ENCODE measurements around the gene FAT3.

The FAT3 gene

DNA sequence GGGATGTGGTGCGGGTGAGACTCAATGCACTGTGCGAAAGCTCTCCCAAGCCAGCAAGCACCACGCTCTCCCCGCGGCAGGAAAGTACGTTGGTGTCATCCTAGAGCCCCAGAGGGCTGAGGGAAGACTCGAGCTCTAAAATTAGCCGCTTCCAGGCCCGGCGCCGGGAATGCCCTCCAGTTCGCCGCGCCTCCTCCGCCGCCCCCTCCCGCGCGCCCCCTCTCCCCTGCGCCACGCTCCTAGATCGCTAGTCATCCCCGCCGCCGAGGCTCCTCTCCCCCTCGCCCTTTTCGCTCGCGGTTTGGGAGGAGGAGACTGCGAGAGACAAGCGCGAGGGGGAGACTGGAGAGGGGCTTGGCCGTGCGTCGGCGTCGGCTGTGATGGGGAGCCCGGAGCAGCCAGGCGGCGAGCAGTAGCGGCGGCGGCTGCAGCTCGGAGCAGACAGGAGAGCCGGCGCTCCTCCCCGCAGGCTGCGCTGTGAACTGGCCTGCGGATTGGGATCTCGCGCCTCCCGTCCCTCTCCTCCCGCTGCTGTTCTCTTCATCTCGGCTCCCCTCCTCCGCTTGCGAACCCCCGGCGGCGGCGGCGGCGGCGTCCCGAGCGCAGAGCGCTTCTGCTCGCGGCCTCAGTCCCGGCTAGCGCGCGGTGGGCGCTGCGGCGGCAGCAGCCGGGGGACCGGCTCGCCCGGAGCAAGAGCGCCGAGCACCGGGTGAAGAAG lies at the start of gene FAT3 (continued):
- TF ChIP-seq ZNF416 (tag by site-specific recombination; IDR thresholded peaks at IDR 0.05) (no peak), HOXA7 (CRISPR knock-in tag; IDR thresholded peaks at IDR 0.05; ENCODE audit: borderline replicate concordance) (no peak), YY2 (tag by site-specific recombination; IDR thresholded peaks at IDR 0.05) (no peak), ZNF292 (tag by site-specific recombination; IDR thresholded peaks at IDR 0.05; ENCODE audit: borderline replicate concordance, low read depth) (no peak), ZNF221 (tag by site-specific recombination; IDR thresholded peaks at IDR 0.05; ENCODE audit: borderline replicate concordance) (no peak), ZNF654 (tag by site-specific recombination; IDR thresholded peaks at IDR 0.05; ENCODE audit: low read depth) (no peak), OVOL3 (tag by site-specific recombination; IDR thresholded peaks at IDR 0.05) (no peak), ZNF707 (tag by site-specific recombination; IDR thresholded peaks at IDR 0.05) (no peak), ZFP69B (tag by site-specific recombination; IDR thresholded peaks at IDR 0.05) (no peak), ZNF571 (tag by site-specific recombination; IDR thresholded peaks at IDR 0.05) (no peak), TCF7L2 (IDR thresholded peaks at IDR 0.05; ENCODE audit: borderline replicate concordance, low read depth, low read length) (no peak), ZNF211 (tag by site-specific recombination; IDR thresholded peaks at IDR 0.05; ENCODE audit: low read depth) (no peak), MYNN (tag by site-specific recombination; IDR thresholded peaks at IDR 0.05; ENCODE audit: borderline replicate concordance) (no peak), ZNF169 (tag by site-specific recombination; IDR thresholded peaks at IDR 0.05) (no peak), GLI4 (tag by site-specific recombination; IDR thresholded peaks at IDR 0.05) (no peak), ZNF623 (tag by site-specific recombination; IDR thresholded peaks at IDR 0.05) (no peak), ZNF549 (tag by site-specific recombination; IDR thresholded peaks at IDR 0.05) (no peak), ZNF133 (tag by site-specific recombination; IDR thresholded peaks at IDR 0.05) (no peak), ZNF138 (tag by site-specific recombination; IDR thresholded peaks at IDR 0.05; ENCODE audit: borderline replicate concordance) (no peak)
- TF ChIP-seq, protein P1, sequence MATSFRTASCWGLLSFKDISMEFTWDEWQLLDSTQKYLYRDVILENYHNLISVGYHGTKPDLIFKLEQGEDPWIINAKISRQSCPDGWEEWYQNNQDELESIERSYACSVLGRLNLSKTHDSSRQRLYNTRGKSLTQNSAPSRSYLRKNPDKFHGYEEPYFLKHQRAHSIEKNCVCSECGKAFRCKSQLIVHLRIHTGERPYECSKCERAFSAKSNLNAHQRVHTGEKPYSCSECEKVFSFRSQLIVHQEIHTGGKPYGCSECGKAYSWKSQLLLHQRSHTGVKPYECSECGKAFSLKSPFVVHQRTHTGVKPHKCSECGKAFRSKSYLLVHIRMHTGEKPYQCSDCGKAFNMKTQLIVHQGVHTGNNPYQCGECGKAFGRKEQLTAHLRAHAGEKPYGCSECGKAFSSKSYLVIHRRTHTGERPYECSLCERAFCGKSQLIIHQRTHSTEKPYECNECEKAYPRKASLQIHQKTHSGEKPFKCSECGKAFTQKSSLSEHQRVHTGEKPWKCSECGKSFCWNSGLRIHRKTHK (tag by site-specific recombination; IDR thresholded peaks at IDR 0.05) = no peak
- TF ChIP-seq, protein P2, sequence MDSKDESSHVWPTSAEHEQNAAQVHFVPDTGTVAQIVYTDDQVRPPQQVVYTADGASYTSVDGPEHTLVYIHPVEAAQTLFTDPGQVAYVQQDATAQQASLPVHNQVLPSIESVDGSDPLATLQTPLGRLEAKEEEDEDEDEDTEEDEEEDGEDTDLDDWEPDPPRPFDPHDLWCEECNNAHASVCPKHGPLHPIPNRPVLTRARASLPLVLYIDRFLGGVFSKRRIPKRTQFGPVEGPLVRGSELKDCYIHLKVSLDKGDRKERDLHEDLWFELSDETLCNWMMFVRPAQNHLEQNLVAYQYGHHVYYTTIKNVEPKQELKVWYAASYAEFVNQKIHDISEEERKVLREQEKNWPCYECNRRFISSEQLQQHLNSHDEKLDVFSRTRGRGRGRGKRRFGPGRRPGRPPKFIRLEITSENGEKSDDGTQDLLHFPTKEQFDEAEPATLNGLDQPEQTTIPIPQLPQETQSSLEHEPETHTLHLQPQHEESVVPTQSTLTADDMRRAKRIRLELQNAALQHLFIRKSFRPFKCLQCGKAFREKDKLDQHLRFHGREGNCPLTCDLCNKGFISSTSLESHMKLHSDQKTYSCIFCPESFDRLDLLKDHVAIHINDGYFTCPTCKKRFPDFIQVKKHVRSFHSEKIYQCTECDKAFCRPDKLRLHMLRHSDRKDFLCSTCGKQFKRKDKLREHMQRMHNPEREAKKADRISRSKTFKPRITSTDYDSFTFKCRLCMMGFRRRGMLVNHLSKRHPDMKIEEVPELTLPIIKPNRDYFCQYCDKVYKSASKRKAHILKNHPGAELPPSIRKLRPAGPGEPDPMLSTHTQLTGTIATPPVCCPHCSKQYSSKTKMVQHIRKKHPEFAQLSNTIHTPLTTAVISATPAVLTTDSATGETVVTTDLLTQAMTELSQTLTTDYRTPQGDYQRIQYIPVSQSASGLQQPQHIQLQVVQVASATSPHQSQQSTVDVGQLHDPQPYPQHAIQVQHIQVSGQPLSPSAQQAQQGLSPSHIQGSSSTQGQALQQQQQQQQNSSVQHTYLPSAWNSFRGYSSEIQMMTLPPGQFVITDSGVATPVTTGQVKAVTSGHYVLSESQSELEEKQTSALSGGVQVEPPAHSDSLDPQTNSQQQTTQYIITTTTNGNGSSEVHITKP (tag by site-specific recombination; IDR thresholded peaks at IDR 0.05) = peak; percentile 93

DNA sequence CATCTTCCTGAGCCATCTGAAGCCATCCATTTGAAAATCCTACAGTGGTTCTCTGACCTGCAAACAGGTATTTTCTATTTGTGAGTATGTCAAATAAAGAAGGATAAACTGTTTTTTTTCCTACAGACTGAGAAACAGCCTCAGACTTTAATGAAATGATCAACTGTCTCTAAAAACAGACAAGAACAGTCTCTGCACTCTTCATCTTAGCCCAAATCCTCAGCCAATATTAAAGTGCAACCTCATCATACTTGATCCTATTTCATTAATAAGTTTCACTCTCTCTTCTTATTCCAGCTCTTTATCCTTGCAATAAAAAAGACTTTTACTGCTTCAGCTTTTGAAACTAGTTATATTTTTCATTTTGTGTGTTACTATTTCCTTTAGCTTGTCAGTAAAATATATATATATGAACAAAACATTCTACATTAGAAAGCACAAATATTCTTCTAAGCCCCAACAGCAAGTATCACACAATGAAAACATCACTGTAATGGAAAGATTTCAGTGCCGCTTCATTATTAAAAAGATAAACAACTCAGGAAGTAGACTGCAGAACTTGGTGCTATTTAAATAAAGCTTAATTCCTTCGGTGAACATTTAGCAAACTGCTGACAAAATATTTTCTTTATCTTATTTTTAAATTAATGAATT lies 45.5 kb upstream of the FAT3 start:
- no peaks in the 10 kb centered on the region for H3K4me1 ChIP-seq (ENCODE audit: control insufficient read depth, insufficient read depth, low read length)
- H3K27ac ChIP-seq (ENCODE audit: extremely low read depth, low read depth, low read length) = no peak overlapping the region
- CTCF ChIA-PET = interaction anchor here (0.9 kb wide), 1 partner anchor 162 kb away, joined by 3 read pairs; no protein-coding TSS in a partner anchor
- POLR2A ChIA-PET = no interaction called here
- TF ChIP-seq ZNF404 (tag by site-specific recombination; IDR thresholded peaks at IDR 0.05) (no peak), ZNF677 (tag by site-specific recombination; IDR thresholded peaks at IDR 0.05) (peak; percentile 63; the same call in 1 of the 2 replicates)
- TF ChIP-seq, protein P3, sequence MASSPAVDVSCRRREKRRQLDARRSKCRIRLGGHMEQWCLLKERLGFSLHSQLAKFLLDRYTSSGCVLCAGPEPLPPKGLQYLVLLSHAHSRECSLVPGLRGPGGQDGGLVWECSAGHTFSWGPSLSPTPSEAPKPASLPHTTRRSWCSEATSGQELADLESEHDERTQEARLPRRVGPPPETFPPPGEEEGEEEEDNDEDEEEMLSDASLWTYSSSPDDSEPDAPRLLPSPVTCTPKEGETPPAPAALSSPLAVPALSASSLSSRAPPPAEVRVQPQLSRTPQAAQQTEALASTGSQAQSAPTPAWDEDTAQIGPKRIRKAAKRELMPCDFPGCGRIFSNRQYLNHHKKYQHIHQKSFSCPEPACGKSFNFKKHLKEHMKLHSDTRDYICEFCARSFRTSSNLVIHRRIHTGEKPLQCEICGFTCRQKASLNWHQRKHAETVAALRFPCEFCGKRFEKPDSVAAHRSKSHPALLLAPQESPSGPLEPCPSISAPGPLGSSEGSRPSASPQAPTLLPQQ (tag by site-specific recombination; IDR thresholded peaks at IDR 0.05) = no peak
- no peaks in the 10 kb centered on the region for H3K36me3 ChIP-seq (ENCODE audit: control insufficient read depth in 2 of 2, insufficient read depth in 1 of 2, low read length in 2 of 2)
- no peaks in the 10 kb centered on the region for H3K9me3 ChIP-seq (ENCODE audit: control insufficient read depth, insufficient read depth, low read depth, low read length)
- no peak overlapping the region for H3K4me3 ChIP-seq (ENCODE audit: low read depth, low read length)
